NCI-H446 treated with DMSO at 0.1 percent for 48 hours (cell line): ENCODE results near the gene SCAANT1.

Experiments used
- DNase-seq: peaks from one replicate; lab custom pipeline; 2025; lab: John Stamatoyannopoulos, UW

SCAANT1 gene

GRCh38 chr3:63911873-63912767 lies at the start of gene SCAANT1:
SCAANT1 (minus strand) TSS chr3:63912383.
- DNase-seq: peak; percentile 40

- no peak for DNase-seq
Measured at GRCh38 chr3:63961891-63962290, 49.7 kb upstream of the SCAANT1 start.

GRCh38 chr3:63960048-63960711 lies 48.0 kb upstream of the SCAANT1 start:
- DNase-seq: peak; percentile 17

GRCh38 chr3:63959146-63959545 lies 47.0 kb upstream of the SCAANT1 start:
- no peak for DNase-seq

- DNase-seq: no peak
Measured at GRCh38 chr3:63955830-63956545, 43.8 kb upstream of the SCAANT1 start.

GRCh38 chr3:63955036-63955650 lies 43.0 kb upstream of the SCAANT1 start:
- DNase-seq: no peak

GRCh38 chr3:63954182-63954581 lies 42.0 kb upstream of the SCAANT1 start:
- no peak for DNase-seq

- DNase-seq: no peak
Measured at GRCh38 chr3:63952248-63952594, 40.0 kb upstream of the SCAANT1 start.

GRCh38 chr3:63951492-63952247 lies 39.5 kb upstream of the SCAANT1 start:
- DNase-seq: no peak

- DNase-seq: no peak
Measured at GRCh38 chr3:63950698-63951097, 38.5 kb upstream of the SCAANT1 start.

GRCh38 chr3:63949005-63949404 lies 36.8 kb upstream of the SCAANT1 start:
- DNase-seq: no peak

- no peak for DNase-seq
Measured at GRCh38 chr3:63947594-63947993, 35.4 kb upstream of the SCAANT1 start.

- DNase-seq: no peak
Measured at GRCh38 chr3:63946753-63947152, 34.6 kb upstream of the SCAANT1 start.

GRCh38 chr3:63945558-63946096 lies 33.4 kb upstream of the SCAANT1 start:
- DNase-seq: no peak

- no peak for DNase-seq
Measured at GRCh38 chr3:63943678-63944077, 31.5 kb upstream of the SCAANT1 start.

GRCh38 chr3:63942528-63942927 lies 30.3 kb upstream of the SCAANT1 start:
- DNase-seq: no peak

- DNase-seq: no peak
Measured at GRCh38 chr3:63940389-63940757, 28.2 kb upstream of the SCAANT1 start.

- no peak for DNase-seq
Measured at GRCh38 chr3:63937661-63938651, 25.8 kb upstream of the SCAANT1 start.

- no peak for DNase-seq
Measured at GRCh38 chr3:63936925-63937324, 24.7 kb upstream of the SCAANT1 start.
